HL-60 (cell line): Measurements from ENCODE around the gene CLCN7.

Source experiments
- POLR2AphosphoS5 ChIP-seq: IDR thresholded peaks from 2 replicates; pipeline ENCODE4 v1.6.1; 2012; ENCODE audit warnings: low read depth
- TF ChIP-seq, protein P1 (sequence below): IDR thresholded peaks from one replicate; pipeline ENCODE4 v1.5.1; 2011; ENCODE audit warnings: low read length, control low read depth, inconsistent platforms; ENCODE audit not compliant: insufficient read depth
- TF ChIP-seq, protein P2 (sequence below): IDR thresholded peaks from 2 replicates; pipeline ENCODE4 v1.6.1; 2012; ENCODE audit warnings: low read depth; ENCODE audit not compliant: insufficient replicate concordance

DNA sequence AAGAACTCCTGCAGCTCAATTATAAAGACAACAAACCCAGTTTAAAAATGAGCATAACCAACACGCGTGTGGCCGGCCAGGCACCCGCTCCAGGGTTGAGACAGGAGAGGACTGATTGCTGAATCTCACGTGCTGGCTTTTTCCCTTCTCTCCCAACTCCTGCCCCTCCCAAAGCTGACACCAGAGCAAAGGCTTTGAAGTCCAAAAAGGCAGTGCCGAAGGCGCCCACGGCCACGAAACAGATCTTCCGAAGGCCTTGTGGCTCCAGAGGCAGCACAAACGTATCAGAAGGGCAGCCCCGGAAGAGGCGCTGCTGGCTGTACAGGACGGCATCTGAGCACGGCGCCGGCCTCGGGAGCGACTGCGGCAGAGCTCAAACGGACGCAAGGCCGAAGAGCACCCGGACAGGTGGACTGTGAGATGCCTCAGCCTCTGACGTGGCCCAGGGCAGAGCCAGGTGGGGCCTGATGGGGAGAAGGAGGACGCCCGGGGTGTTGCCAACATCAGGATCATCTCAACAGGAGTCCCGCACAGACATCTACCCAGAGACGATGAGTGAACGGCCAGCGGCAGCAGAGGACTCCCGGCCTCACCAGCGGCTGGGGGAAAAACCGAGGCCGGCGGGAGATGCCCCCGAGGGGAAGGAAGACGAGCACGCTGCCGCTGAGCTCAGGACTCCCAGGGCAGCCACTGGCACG lies 10.5 kb downstream of the CLCN7 start:
- TF ChIP-seq, protein P1, sequence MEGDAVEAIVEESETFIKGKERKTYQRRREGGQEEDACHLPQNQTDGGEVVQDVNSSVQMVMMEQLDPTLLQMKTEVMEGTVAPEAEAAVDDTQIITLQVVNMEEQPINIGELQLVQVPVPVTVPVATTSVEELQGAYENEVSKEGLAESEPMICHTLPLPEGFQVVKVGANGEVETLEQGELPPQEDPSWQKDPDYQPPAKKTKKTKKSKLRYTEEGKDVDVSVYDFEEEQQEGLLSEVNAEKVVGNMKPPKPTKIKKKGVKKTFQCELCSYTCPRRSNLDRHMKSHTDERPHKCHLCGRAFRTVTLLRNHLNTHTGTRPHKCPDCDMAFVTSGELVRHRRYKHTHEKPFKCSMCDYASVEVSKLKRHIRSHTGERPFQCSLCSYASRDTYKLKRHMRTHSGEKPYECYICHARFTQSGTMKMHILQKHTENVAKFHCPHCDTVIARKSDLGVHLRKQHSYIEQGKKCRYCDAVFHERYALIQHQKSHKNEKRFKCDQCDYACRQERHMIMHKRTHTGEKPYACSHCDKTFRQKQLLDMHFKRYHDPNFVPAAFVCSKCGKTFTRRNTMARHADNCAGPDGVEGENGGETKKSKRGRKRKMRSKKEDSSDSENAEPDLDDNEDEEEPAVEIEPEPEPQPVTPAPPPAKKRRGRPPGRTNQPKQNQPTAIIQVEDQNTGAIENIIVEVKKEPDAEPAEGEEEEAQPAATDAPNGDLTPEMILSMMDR = no peak
- TF ChIP-seq POLR2AphosphoS5 = no peak
- TF ChIP-seq, protein P2, sequence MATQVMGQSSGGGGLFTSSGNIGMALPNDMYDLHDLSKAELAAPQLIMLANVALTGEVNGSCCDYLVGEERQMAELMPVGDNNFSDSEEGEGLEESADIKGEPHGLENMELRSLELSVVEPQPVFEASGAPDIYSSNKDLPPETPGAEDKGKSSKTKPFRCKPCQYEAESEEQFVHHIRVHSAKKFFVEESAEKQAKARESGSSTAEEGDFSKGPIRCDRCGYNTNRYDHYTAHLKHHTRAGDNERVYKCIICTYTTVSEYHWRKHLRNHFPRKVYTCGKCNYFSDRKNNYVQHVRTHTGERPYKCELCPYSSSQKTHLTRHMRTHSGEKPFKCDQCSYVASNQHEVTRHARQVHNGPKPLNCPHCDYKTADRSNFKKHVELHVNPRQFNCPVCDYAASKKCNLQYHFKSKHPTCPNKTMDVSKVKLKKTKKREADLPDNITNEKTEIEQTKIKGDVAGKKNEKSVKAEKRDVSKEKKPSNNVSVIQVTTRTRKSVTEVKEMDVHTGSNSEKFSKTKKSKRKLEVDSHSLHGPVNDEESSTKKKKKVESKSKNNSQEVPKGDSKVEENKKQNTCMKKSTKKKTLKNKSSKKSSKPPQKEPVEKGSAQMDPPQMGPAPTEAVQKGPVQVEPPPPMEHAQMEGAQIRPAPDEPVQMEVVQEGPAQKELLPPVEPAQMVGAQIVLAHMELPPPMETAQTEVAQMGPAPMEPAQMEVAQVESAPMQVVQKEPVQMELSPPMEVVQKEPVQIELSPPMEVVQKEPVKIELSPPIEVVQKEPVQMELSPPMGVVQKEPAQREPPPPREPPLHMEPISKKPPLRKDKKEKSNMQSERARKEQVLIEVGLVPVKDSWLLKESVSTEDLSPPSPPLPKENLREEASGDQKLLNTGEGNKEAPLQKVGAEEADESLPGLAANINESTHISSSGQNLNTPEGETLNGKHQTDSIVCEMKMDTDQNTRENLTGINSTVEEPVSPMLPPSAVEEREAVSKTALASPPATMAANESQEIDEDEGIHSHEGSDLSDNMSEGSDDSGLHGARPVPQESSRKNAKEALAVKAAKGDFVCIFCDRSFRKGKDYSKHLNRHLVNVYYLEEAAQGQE = no peak
